ENCODE results near the gene MB21D2.

MB21D2 gene

GRCh38 chr3:192888190-192888589 is 29.5 kb downstream of the MB21D2 start:
- TF ChIP-seq CTCF (IDR thresholded peaks at IDR 0.05; ENCODE audit: low read depth, low read length): no peak
- H3K4me3 ChIP-seq (replicated peaks in 1 of 2; ENCODE audit: low read depth in 2 of 2, low read length in 2 of 2): no peak overlapping the region
- no peak for DNase-seq (ENCODE audit: low read depth in 2 of 2)

- DNase-seq (ENCODE audit: low read depth in 2 of 2): peak in 1 of 2 donors; percentile 53
- no peak overlapping the region for H3K4me3 ChIP-seq (replicated peaks in 1 of 2; ENCODE audit: low read depth in 2 of 2, low read length in 2 of 2)
- TF ChIP-seq CTCF (IDR thresholded peaks at IDR 0.05; ENCODE audit: low read depth, low read length): no peak
Observed at GRCh38 chr3:192887701-192888100, 30.0 kb downstream of the MB21D2 start.

GRCh38 chr3:192887047-192887446 is 30.6 kb downstream of the MB21D2 start:
- peak overlapping the region in 1 of 2 donors; percentile 28 for H3K4me3 ChIP-seq (replicated peaks in 1 of 2; ENCODE audit: low read depth in 2 of 2, low read length in 2 of 2)
- no peak for TF ChIP-seq CTCF (IDR thresholded peaks at IDR 0.05; ENCODE audit: low read depth, low read length)
- peak; percentile 76 to 96 for DNase-seq (ENCODE audit: low read depth in 2 of 2)

DNA sequence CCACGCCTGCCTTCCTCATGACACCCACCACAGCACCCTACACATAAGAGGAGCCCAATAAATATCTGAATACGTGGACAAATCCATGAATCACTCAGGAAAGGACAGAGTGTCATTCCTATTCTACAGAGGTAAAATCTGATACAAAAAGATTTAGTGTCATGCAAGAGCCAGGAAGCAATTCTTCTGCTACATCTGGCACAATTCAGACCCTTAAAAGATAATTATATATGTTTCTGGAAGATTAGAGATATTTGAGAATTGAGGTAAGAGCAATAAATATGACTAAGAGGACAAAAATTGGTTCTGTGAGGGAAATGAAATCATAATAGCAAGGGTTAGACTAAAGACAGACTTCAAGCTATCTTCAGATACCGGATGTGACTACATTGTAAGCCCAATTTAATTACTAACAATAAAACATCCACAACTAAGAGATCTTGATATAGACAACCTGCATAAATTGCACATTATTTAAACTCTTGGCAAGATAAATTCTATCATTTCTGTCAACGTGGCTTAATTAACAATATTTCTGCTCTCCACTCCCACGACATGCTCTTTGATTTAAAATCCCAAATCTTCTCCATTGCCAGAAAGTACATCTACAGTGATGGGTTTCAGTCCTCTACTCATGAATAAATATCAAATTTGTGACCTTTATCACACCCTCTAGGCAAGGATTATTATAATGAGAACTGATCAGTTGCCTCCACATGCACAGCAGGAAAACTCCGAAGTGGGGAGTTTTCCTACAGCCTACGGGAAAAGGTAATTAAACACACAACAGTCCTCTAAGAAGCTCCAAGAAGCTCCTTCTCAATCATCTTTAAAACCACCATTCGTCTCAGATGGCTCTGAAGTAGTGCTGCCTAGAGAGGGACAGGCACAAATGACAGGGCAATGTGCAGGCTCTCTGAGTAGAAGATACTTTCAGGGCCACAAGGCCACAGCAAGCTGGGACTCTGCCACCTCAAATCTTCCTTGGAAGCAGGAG is 32.6 kb downstream of the MB21D2 start:
- H3K4me3 ChIP-seq (replicated peaks in 1 of 2; ENCODE audit: low read depth in 2 of 2, low read length in 2 of 2): no peak overlapping the region
- DNase-seq (ENCODE audit: low read depth in 2 of 2): peak; percentile 41 to 83
- TF ChIP-seq CTCF (IDR thresholded peaks at IDR 0.05; ENCODE audit: low read depth, low read length): no peak

- no peak overlapping the region for H3K4me3 ChIP-seq (replicated peaks in 1 of 2; ENCODE audit: low read depth in 2 of 2, low read length in 2 of 2)
- no peak for TF ChIP-seq CTCF (IDR thresholded peaks at IDR 0.05; ENCODE audit: low read depth, low read length)
- DNase-seq (ENCODE audit: low read depth in 2 of 2): no peak
Observed at GRCh38 chr3:192883512-192883911, 34.1 kb downstream of the MB21D2 start.

GRCh38 chr3:192881159-192881786 is 36.4 kb downstream of the MB21D2 start:
- no peak for DNase-seq (ENCODE audit: low read depth in 2 of 2)
- no peak for TF ChIP-seq CTCF (IDR thresholded peaks at IDR 0.05; ENCODE audit: low read depth, low read length)
- H3K4me3 ChIP-seq (replicated peaks in 1 of 2; ENCODE audit: low read depth in 2 of 2, low read length in 2 of 2): no peak overlapping the region

All from cardiac fibroblast (primary cell).